Thyroid gland (tissue), 4 donors: Measurements from ENCODE around the gene DPYSL4.

Experiments used
- POLR2A ChIP-seq, 2 donors: fragments of 450-650 bp; IDR thresholded peaks; one replicate each; pipeline ENCODE4 v1.6.1; 2017; ENCODE audit warnings: antibody characterized with exemption in 2 of 2, mild to moderate bottlenecking in 2 of 2, moderate library complexity in 1 of 2
- TF ChIP-seq, protein P1 (sequence below), 6 experiments: fragments of 200-600 bp in 3 of 6; fragments of 450-650 bp in 3 of 6; sonication (generic) in 3 of 6; IDR thresholded peaks; one replicate each; pipeline ENCODE4 v1.5.1; 2016 to 2019; ENCODE audit warnings: antibody characterized with exemption in 6 of 6, mild to moderate bottlenecking in 2 of 6, inconsistent platforms in 1 of 6, moderate library complexity in 1 of 6

DNA sequence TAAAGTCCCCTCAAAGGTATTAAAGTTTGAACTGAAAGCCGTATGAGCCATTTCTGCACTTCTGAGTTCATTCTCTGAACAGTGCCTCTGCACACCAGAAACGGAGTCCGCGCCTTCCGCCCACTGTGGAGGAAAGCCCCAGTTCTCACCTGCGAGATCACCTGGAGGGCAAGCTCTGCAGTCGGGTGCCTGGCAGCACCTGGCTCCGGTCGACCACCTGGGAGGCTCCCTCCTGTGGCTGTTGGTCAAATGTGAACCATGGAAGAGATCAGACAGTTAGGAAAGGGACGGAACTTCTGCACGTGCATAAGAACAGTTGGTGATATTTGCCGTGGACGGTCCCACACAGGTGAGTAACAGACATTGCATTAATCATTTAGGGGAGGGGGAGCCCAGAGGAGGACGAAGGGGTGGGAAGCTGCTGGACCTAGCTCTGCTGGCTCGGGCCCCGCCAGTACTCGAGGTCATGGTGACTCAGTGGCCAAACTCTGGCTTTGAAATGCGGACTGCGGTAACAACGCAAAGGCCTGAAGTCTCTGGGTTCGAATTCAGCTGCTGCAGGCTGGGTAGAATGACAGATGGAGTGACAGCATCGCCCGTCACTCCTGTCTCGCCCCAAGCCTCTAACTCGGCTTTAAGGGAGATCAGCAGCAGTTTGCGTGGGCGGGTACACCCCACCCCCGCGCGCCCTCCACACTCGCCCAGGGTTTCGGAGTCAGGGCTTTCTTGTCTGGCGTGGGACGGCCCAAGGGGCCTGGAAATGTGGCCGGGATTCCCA lies 1.7 kb upstream of the DPYSL4 start:
- TF ChIP-seq, protein P1, sequence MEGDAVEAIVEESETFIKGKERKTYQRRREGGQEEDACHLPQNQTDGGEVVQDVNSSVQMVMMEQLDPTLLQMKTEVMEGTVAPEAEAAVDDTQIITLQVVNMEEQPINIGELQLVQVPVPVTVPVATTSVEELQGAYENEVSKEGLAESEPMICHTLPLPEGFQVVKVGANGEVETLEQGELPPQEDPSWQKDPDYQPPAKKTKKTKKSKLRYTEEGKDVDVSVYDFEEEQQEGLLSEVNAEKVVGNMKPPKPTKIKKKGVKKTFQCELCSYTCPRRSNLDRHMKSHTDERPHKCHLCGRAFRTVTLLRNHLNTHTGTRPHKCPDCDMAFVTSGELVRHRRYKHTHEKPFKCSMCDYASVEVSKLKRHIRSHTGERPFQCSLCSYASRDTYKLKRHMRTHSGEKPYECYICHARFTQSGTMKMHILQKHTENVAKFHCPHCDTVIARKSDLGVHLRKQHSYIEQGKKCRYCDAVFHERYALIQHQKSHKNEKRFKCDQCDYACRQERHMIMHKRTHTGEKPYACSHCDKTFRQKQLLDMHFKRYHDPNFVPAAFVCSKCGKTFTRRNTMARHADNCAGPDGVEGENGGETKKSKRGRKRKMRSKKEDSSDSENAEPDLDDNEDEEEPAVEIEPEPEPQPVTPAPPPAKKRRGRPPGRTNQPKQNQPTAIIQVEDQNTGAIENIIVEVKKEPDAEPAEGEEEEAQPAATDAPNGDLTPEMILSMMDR (IDR thresholded peaks at IDR 0.05) = no peak
- no peak for TF ChIP-seq POLR2A (IDR thresholded peaks at IDR 0.05)
